GM21367 (cell line): ENCODE results near the gene ZNF699.
"Not testable (repeated sequence)": the region's sequence is repeated elsewhere in the genome, so short reads cannot be mapped to it uniquely, and the experiment has no call there.

ENCODE experiments used
- ATAC-seq: cut with Tn5 transposase; IDR thresholded peaks from one replicate; pipeline ENCODE4 v1.9.1; 2021; ENCODE audit not compliant: unreplicated experiment

The ZNF699 gene

GRCh38 chr19:9309139-9309973 is at the start of gene ZNF699:
TSS of gene ZNF699 (minus strand) at chr19:9309838. CDS start at chr19:9305119, 4,719 bp downstream.
- ATAC-seq, result peak; percentile 84

- ATAC-seq, result no peak
These were observed 45.0 kb upstream of the ZNF699 start for GRCh38 chr19:9354651-9355050.

GRCh38 chr19:9353011-9353410 is 43.4 kb upstream of the ZNF699 start:
- no peak for ATAC-seq

- no peak for ATAC-seq
These were observed 42.9 kb upstream of the ZNF699 start for GRCh38 chr19:9352505-9352904.

GRCh38 chr19:9348671-9349070 is 39.0 kb upstream of the ZNF699 start:
- no peak for ATAC-seq

- no peak for ATAC-seq
These were observed 38.6 kb upstream of the ZNF699 start for GRCh38 chr19:9348253-9348652.

GRCh38 chr19:9345005-9345404 is 35.4 kb upstream of the ZNF699 start:
- no peak for ATAC-seq

GRCh38 chr19:9342610-9343304 is 33.1 kb upstream of the ZNF699 start:
- ATAC-seq, result no peak

- no peak for ATAC-seq
These were observed 20.4 kb upstream of the ZNF699 start for GRCh38 chr19:9329999-9330398.

GRCh38 chr19:9324584-9324962 is 14.9 kb upstream of the ZNF699 start:
- ATAC-seq, result no peak

- ATAC-seq, result peak; percentile 87
These were observed 14.4 kb upstream of the ZNF699 start, which contains the start of gene ZNF559 for GRCh38 chr19:9323919-9324583. TSS of gene ZNF559 (plus strand) at chr19:9324179. CDS start at chr19:9338550, 14,371 bp downstream.

- peak; percentile 26 for ATAC-seq
These were observed 13.9 kb upstream of the ZNF699 start for GRCh38 chr19:9323557-9323918.

GRCh38 chr19:9322201-9322600 is 12.6 kb upstream of the ZNF699 start:
- not testable (repeated sequence) for ATAC-seq

- ATAC-seq, result not testable (repeated sequence)
These were observed 12.1 kb upstream of the ZNF699 start for GRCh38 chr19:9321756-9322155.

- ATAC-seq, result no peak
These were observed 11.7 kb upstream of the ZNF699 start for GRCh38 chr19:9321338-9321737.

- ATAC-seq, result no peak
These were observed 4.1 kb upstream of the ZNF699 start for GRCh38 chr19:9313756-9314155.

GRCh38 chr19:9309974-9310446 is 372 bp upstream of the ZNF699 start:
- ATAC-seq, result peak; percentile 57

GRCh38 chr19:9308091-9308770 is 1.4 kb downstream of the ZNF699 start:
- no peak for ATAC-seq

- ATAC-seq, result no peak
These were observed 3.2 kb downstream of the ZNF699 start for GRCh38 chr19:9306443-9306842.

- no peak for ATAC-seq
These were observed 13.3 kb downstream of the ZNF699 start for GRCh38 chr19:9296336-9296735.

- no peak for ATAC-seq
These were observed 14.2 kb downstream of the ZNF699 start for GRCh38 chr19:9295411-9295849.
